Activated naive CD4-positive, alpha-beta T cell treated with anti-CD3 and anti-CD28 coated beads for 36 hours (primary cell): ENCODE measurements around the gene AUTS2. TPM values are rescaled to one million over a fixed set of nuclear protein-coding genes. Genes with fewer than 3 reads are reported as not detected.

Source experiments
- CTCF ChIA-PET: fragments of 350-600 bp; sonication (Branson Sonifier 250); formaldehyde crosslinking; loops from one replicate; lab custom pipeline; 2021; ENCODE audit warnings: antibody characterized with exemption; lab: Charles Lee
- DNase-seq: peaks from one replicate; pipeline ENCODE4 v3.0.0-alpha.2; 2020
- H3K27ac Mint-ChIP-seq: one replicate; pipeline ENCODE4 v1.8.0; 2021; ENCODE audit warnings: mild to moderate bottlenecking, mixed read lengths
- H3K27me3 Mint-ChIP-seq: one replicate; pipeline ENCODE4 v1.8.0; 2021; ENCODE audit warnings: low read depth, mixed read lengths
- H3K36me3 Mint-ChIP-seq: one replicate; pipeline ENCODE4 v1.8.0; 2021; ENCODE audit warnings: low read depth, mixed read lengths
- H3K4me1 Mint-ChIP-seq: one replicate; pipeline ENCODE4 v1.8.0; 2021; ENCODE audit warnings: low read depth, mixed read lengths
- H3K4me3 Mint-ChIP-seq: one replicate; pipeline ENCODE4 v1.8.0; 2021; ENCODE audit warnings: mild to moderate bottlenecking, moderate library complexity, mixed read lengths
- H3K9me3 Mint-ChIP-seq: one replicate; pipeline ENCODE4 v1.8.0; 2021; ENCODE audit warnings: mixed read lengths
- intact Hi-C: fragments of 100-400 bp; cut with micrococcal nuclease; formaldehyde crosslinking; loops from one replicate; pipeline ENCODE4 v1.15.1; 2023
- total RNA-seq, 2 experiments: library from RNA; stranded (reverse); gene quantifications; one replicate each; pipeline ENCODE4 v1.2.3, GENCODE V29; 2021

Gene AUTS2
- total RNA-seq, 2 experiments from 2014 or later, result 0.79 to 1.1 TPM

DNA sequence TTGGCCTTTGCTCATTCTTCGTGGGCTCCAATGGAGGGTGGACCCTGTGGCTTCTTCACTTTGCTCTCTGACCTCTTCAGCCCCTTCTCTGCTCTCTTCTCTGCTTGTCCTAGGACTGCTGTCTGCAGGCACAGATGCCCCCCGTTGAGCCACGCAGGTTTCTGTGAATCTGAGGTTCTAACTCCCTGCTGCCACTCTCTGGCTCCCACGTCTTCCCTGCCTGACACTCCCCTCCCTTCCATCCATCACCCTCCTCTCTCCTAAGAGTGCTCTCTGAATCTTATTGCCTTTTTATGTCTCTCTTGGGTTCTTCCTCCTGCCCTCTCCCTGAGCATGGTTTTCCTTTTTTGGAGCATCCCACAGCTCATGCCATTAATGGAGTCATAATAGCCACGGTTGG lies 1034.1 kb downstream of the AUTS2 start:
- H3K27ac Mint-ChIP-seq, result no peak overlapping the region

DNA sequence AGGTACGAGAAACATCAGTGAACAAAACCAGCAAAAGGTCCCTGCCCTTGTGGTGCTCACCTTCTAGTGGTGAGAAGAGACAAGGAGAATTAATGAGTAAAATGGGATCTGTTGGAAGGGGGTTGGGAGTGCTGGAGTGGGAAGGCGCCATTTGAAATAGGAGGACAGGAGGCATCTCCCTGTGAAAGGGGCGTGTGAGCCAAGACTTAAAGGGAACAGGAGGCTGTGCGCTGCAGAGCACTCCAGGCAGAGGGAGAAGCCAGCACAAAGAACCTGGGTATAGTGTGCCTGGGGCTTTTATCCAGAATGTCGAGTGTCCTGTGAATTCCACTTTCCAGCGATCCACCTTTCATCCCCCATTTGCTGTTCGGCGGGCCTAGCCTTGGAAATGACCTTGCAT lies 1035.8 kb downstream of the AUTS2 start:
- Mint-ChIP-seq H3K36me3 (no peaks in the 10 kb centered on the region), H3K9me3 (no peaks in the 10 kb centered on the region), H3K4me3 (no peak overlapping the region), H3K4me1 (peaks cover 6% of the 10 kb centered on the region), H3K27ac (no peak overlapping the region), H3K27me3 (no peaks in the 10 kb centered on the region)
- DNase-seq, result no peak
- CTCF ChIA-PET, result no interaction called here
- intact Hi-C loops, result no loop called here

More for the DNA sequence above, 1034.1 kb downstream of the AUTS2 start:
- Mint-ChIP-seq H3K4me1 (peaks cover 1% of the 10 kb centered on the region), H3K4me3 (no peak overlapping the region), H3K9me3 (no peaks in the 10 kb centered on the region), H3K36me3 (no peaks in the 10 kb centered on the region), H3K27me3 (no peaks in the 10 kb centered on the region)
- CTCF ChIA-PET, result no interaction called here
- intact Hi-C loops, result no loop called here
- no peak for DNase-seq

DNA sequence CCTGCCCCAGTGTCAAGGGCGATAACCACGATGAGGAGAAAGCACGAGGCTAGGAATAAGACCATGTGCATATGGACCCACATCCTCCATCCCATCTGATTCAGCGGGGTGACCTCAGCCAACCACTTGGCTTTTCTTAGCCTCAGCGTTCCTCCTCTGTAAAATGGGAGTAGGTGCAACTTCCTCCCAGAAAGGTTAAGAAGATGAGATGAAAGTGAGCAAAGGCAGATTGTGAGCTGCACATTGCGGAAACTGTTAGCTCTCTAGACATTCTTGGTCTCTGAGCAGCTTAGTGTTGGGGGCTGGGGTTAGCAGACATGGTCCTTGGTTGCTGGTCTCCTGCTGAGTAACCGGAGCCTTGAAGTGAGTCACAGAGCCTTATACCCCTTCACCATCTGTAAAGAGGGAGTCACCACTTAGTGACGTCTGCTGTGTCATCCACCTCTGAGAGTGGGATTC lies 1036.4 kb downstream of the AUTS2 start:
- Mint-ChIP-seq H3K4me3 (no peak overlapping the region), H3K27me3 (no peaks in the 10 kb centered on the region), H3K36me3 (no peaks in the 10 kb centered on the region), H3K4me1 (peaks cover 6% of the 10 kb centered on the region), H3K9me3 (no peaks in the 10 kb centered on the region), H3K27ac (no peak overlapping the region)
- CTCF ChIA-PET, result no interaction called here
- intact Hi-C loops, result no loop called here
- DNase-seq, result no peak

DNA sequence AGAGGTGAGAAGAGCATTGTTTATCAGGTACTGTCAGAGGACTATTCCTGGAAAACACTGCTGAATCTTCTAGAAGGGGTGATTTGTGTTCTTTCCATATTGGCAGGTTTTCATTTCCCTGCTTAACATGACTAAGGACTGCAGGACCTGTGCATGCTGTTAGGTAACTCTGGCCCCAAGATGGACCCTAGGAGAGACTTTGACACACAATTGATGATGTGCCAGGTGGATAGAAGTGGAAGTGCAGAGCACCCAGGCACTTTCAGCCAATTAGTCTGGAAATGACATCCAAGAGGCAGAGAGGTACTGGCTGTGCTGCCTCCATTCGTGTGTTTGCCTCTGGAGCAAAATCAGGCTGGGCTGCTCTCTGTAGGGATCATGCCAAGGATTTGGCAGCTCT lies 1037.4 kb downstream of the AUTS2 start:
- intact Hi-C loops, result no loop called here
- Mint-ChIP-seq H3K9me3 (no peaks in the 10 kb centered on the region), H3K27ac (no peak overlapping the region), H3K4me3 (no peak overlapping the region), H3K4me1 (peaks cover 6% of the 10 kb centered on the region), H3K27me3 (no peaks in the 10 kb centered on the region), H3K36me3 (peaks cover 2% of the 10 kb centered on the region)
- CTCF ChIA-PET, result no interaction called here
- no peak for DNase-seq

DNA sequence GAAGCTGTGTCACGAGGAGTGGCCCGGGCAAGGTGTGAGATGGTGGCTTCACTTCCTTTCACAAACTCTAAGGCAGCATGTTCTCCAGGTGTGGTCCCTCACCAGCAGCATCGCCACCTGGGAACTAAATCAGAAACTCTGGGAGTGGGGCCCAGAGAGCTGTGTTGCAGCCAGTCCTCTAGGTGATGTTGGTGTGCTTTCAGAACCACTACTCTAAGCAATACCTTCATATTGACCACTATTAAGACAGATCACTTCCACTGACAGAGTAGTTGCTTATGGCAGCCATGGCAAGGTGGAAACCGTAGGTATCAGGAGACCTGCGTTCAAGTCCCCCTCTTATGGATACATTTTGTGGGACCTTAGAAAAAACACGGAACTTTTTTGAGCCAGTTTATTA lies 1037.9 kb downstream of the AUTS2 start:
- CTCF ChIA-PET, result no interaction called here
- Mint-ChIP-seq H3K27ac (no peak overlapping the region), H3K4me3 (no peak overlapping the region), H3K36me3 (peaks cover 2% of the 10 kb centered on the region), H3K27me3 (no peaks in the 10 kb centered on the region), H3K4me1 (peaks cover 6% of the 10 kb centered on the region), H3K9me3 (no peaks in the 10 kb centered on the region)
- intact Hi-C loops, result no loop called here
- DNase-seq, result no peak

DNA sequence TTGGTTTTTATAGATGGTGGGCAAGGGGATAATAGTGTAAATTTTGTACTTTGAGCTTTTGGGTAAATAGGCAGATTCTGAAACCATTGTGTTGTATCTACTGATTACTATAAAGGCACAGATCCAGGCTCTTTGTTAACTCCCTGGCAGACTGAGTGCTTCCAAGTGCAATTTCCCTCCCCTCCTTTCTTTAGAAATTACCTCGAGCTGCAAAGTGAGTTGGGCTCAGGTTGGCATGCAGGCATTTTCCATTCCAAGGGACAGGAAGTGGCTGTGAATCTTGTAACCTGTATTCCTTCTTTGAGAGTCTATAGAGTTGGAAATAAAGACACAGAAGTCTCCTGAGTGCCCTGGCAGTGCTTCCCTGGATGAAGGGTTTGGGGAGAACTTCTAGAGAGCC lies 1039.5 kb downstream of the AUTS2 start:
- no peaks in the 10 kb centered on the region for H3K9me3 Mint-ChIP-seq
- H3K36me3 Mint-ChIP-seq, result peaks cover 2% of the 10 kb centered on the region
- no peaks in the 10 kb centered on the region for H3K27me3 Mint-ChIP-seq
- H3K4me1 Mint-ChIP-seq, result peaks cover 6% of the 10 kb centered on the region
- intact Hi-C loops, result no loop called here
- CTCF ChIA-PET, result no interaction called here
- H3K27ac Mint-ChIP-seq, result no peak overlapping the region
- DNase-seq, result no peak
- no peak overlapping the region for H3K4me3 Mint-ChIP-seq

DNA sequence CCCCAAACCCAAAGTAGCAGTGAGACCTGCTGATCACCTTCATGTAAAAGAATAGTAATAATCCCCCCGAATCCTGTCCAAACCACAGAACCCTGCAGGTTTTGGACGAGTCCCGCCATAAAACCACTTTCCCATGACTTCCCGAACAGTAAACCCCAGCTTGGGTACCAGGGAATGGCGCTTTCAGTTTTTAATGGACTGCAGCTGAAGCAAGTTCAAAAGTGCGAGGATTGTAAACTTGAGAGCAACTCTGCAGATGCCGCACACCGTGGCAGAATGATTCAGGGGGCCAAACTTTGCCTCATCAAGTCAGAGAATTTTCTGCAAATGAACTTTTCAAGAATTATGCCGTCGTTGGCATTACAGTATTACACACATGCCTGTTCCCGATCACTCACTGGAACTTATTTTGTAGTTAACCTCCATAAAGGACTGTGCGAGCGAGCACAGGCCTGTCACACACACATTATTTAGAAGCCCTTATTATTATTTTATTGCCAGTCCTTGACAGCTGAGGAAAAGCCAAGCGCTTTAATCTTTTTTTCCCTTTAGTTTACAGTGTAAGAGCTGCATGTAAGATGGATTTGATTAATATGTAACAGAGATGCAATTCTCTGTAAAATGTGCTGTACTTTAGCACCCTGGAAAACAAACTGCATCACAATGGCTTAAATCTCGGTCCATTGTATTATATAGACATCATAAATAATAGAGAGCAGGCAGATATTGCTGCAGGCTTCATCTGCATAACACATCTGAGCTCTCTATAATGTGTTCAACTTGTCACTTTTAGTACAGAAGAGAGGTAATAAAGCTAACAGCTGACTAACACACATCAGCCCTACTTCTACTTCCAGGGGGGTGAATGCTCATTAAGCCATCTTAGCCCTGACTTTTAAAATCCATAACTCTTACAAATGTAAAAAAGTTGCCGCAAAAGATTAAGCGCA lies 1040.2 kb downstream of the AUTS2 start:
- Mint-ChIP-seq H3K4me1 (peaks cover 6% of the 10 kb centered on the region), H3K27ac (no peak overlapping the region), H3K4me3 (no peak overlapping the region), H3K9me3 (no peaks in the 10 kb centered on the region), H3K27me3 (no peaks in the 10 kb centered on the region), H3K36me3 (peaks cover 2% of the 10 kb centered on the region)
- DNase-seq, result no peak
- CTCF ChIA-PET, result no interaction called here
- intact Hi-C loops, result no loop called here

DNA sequence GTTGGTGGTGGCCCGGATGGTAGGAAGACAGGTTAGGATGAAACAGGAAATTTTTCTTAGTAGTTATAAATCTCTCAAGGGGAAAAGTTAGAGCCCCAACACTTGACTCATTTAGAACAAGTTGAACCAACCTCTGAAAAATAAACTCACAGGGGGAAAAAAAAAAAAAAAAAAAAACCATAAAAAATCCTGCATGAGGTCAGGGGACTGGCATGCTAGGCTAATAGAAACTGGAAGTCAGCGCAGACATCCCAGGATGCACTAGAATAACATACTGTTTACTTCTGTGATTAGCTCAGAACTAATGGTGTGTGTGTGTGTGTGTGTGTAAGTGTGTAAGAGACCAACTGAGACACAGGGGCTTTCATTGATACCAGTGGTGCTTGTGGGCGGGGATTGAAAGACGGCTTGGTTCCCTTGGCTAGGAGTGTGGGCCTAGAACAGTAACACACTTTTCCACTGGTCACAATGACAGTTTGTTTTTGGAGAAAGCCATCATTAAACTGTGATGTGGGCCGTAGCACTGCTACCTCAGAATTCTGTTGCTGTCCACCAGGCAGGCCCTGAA lies 1042.1 kb downstream of the AUTS2 start:
- H3K4me1 Mint-ChIP-seq, result peaks cover 6% of the 10 kb centered on the region
- H3K9me3 Mint-ChIP-seq, result no peaks in the 10 kb centered on the region
- CTCF ChIA-PET, result no interaction called here
- H3K4me3 Mint-ChIP-seq, result no peak overlapping the region
- peaks cover 2% of the 10 kb centered on the region for H3K36me3 Mint-ChIP-seq
- no peak for DNase-seq
- H3K27me3 Mint-ChIP-seq, result no peaks in the 10 kb centered on the region
- intact Hi-C loops, result no loop called here
- no peak overlapping the region for H3K27ac Mint-ChIP-seq

DNA sequence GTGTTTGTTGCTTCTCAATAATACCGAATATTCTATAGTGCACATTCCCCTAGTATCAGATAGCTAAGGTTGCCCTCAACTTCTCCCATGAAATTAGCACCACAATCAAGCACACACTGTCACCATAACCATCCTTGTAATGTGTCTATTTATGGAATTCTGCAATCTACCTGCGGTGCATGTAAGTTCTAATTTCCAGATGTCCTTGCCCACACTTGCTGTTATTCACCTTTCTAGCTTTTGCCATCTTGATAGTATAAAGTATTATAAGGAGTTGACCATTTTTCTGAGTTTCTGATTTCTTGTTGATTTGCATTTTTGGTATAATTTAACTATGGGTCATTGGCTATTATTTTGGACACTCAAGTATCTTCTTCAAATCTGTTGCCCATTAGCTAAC lies 1043.6 kb downstream of the AUTS2 start:
- CTCF ChIA-PET, result interaction anchor here (0.5 kb wide), 1 partner anchor 33 kb away, joined by 3 read pairs; no protein-coding TSS in a partner anchor
- H3K27ac Mint-ChIP-seq, result no peak overlapping the region
- intact Hi-C loops, result no loop called here

DNA sequence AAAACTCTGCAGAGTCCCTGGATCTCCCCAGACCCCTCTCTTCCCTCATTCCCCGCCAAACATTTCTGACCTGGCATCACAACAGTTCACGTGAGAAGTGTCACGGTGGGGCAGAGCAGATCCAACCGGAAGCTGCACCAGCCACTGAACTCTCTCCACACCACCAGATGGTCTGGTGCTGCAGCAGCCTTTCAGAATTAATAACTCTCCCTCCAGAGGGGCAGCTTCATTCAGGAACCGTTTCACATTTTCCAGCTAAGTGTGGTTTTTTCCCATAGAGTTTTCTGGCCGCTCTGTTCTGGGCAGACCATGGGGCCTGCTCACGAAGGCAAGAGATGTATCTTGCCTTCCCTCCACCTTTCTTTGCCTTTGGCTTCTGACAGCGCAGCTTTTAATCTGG lies 1047.0 kb downstream of the AUTS2 start:
- Mint-ChIP-seq H3K27ac (no peak overlapping the region), H3K9me3 (no peaks in the 10 kb centered on the region), H3K27me3 (no peaks in the 10 kb centered on the region), H3K36me3 (no peaks in the 10 kb centered on the region), H3K4me1 (peaks cover 8% of the 10 kb centered on the region), H3K4me3 (no peak overlapping the region)
- no peak for DNase-seq
- CTCF ChIA-PET, result no interaction called here
- intact Hi-C loops, result loop anchor here (5.0 kb wide), 1 partner anchor 52 kb away; no protein-coding TSS in a partner anchor

More for the DNA sequence above, 1043.6 kb downstream of the AUTS2 start:
- H3K4me3 Mint-ChIP-seq, result no peak overlapping the region
- no peaks in the 10 kb centered on the region for H3K27me3 Mint-ChIP-seq
- no peaks in the 10 kb centered on the region for H3K9me3 Mint-ChIP-seq
- H3K4me1 Mint-ChIP-seq, result peaks cover 6% of the 10 kb centered on the region
- H3K36me3 Mint-ChIP-seq, result peaks cover 2% of the 10 kb centered on the region
- DNase-seq, result no peak

DNA sequence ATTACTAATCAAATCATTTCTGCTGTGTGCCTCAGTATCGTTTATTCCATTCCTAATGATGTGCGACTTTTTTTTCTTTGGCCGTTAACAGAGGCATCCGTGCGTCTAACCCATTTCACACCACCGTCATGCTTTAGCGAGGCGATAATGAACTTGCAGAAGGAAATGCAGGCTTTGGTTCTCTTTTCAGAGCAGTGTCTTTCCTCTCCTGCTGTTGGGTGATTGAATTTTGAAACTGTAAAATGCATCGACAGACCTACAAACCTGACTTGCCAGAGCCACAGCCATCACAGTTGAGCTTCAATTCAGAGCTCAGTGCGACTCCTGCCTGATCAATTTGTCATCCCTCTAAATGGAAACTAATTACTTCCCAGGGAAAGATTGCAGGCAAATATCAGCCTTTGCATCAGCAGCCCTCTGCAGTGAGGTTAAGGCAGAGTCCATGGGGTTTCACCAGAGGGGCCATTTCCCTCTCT lies 1047.6 kb downstream of the AUTS2 start:
- H3K9me3 Mint-ChIP-seq, result no peaks in the 10 kb centered on the region
- no peak for DNase-seq
- intact Hi-C loops, result loop anchor here (5.0 kb wide), 1 partner anchor 51 kb away; no protein-coding TSS in a partner anchor
- H3K4me3 Mint-ChIP-seq, result no peak overlapping the region
- no peaks in the 10 kb centered on the region for H3K36me3 Mint-ChIP-seq
- H3K27me3 Mint-ChIP-seq, result no peaks in the 10 kb centered on the region
- CTCF ChIA-PET, result no interaction called here
- H3K4me1 Mint-ChIP-seq, result peaks cover 8% of the 10 kb centered on the region
- no peak overlapping the region for H3K27ac Mint-ChIP-seq

DNA sequence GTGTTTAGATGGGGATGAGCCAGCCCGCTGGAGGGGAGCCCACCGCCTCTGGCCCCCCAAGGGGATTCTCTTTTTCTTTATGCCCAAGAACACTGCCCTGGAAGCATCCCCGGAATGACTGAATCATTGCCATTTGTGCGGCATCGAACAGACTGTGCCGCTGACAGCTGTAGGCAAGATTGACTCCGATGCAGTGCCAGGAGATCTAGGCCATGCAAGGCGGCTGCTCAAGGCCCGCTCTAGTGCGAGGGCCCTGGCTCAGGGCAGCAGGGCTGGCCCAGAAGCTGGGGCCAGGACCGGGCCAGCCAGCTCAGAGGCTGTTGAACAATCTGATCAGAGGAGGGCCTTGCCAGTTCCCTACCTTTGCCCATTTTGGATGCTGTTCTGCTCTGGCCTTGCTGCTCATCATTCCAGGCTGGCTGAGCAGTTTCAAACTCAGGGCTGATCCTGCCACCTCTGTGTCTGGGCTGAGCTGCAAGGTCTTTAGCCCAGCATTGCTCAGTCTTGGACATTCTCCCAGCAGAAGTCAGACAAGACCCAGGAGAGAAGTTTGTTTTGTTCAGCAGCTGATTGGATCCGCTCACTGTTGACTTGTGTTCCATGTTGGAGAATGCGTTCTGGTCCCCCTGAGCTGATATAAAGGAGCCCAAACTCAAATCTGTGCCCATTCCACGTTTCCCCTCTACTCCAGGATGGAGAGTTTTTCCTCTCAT lies 1048.4 kb downstream of the AUTS2 start:
- DNase-seq, result no peak
- intact Hi-C loops, result loop anchor here (5.0 kb wide), 1 partner anchor 51 kb away; no protein-coding TSS in a partner anchor
- H3K4me3 Mint-ChIP-seq, result no peak overlapping the region
- H3K36me3 Mint-ChIP-seq, result no peaks in the 10 kb centered on the region
- H3K4me1 Mint-ChIP-seq, result peaks cover 8% of the 10 kb centered on the region
- no peak overlapping the region for H3K27ac Mint-ChIP-seq
- H3K27me3 Mint-ChIP-seq, result no peaks in the 10 kb centered on the region
- CTCF ChIA-PET, result no interaction called here
- peaks cover 2% of the 10 kb centered on the region for H3K9me3 Mint-ChIP-seq
